HG03280 (cell line): Measurements from ENCODE around the gene TTYH1.

Source experiments
- ATAC-seq: cut with Tn5 transposase; IDR thresholded peaks from one replicate; pipeline ENCODE4 v1.9.1; 2021; ENCODE audit warnings: mild to moderate bottlenecking, moderate library complexity; ENCODE audit not compliant: unreplicated experiment

Gene TTYH1

GRCh38 chr19:54473892-54474372, 58.7 kb downstream of the TTYH1 start:
- ATAC-seq: no peak

GRCh38 chr19:54475706-54476105, 60.4 kb downstream of the TTYH1 start:
- no peak for ATAC-seq

DNA sequence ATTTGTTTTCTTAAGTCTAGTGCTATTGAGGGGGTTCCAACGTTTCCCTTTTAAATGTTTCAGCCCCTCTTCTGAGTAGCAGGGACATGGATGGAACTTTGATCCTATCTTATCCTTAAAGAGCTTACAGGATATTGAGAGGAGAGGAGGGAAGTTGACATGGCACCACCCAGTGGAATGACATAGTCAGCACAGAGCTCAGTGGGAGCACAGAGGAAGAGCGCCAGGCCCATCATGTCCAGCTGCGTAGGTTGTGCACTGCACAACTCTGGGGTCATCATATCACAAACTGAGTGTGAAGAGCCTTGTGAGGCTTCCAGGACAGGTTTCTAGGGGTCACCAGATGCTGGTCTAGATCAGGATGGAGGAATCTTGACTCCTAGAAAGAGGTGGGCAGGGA, 62.4 kb downstream of the TTYH1 start:
- ATAC-seq: no peak

DNA sequence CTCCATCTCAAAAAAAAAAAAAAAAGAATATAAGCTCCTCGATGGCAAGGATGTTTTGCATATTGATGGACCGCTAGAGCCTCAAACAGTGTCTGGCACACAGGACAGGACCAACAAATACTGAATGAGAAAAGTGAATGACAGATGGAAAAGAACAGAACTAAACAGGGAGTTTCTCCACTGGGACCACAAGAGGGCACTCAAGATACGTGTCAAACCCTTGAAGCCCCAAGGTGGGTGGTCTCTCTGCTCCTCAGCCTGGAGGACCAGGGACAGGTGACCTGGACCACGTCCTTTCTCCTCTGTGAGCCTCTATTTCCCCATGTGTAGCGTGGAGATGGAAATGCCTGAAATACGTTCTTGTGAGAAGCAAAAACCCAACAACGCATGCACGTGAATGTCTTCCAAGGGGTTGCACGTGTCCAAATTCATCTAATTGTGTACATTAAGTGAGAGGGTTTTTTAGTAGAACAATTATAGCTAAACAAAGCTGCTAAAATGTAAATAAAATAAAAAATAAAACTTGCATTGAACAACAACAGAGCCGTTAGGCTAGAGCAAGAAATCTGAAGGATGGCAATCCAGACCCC, 63.5 kb downstream of the TTYH1 start:
- no peak for ATAC-seq

- no peak for ATAC-seq
Observed at GRCh38 chr19:54480051-54480450, 64.8 kb downstream of the TTYH1 start.

DNA sequence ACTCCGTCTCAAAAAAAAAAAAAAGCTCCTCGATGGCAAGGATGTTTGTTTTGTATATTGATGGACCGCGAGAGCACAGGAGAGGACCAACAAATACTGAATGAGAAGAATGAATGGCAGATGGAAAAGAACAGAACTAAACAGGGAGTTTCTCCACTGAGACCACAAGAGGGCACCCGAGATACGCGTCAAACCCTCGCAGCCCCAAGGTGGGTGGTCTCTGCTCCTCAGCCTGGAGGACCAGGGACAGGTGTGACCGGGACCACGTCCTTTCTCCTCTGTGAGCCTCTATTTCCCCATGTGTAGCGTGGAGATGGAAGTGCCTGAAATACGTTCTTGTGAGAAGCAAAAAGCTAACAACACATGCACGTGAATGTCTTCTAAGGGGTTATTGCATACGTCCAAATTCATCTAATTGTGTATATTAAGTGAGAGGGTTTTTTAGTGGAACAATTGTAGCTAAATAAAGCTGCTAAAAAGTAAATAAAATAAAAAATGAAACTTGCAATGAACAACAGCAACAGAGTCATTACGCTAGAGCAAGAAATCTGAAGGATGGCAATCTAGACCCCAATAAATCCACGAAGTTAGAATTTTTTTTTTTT, 66.2 kb downstream of the TTYH1 start:
- no peak for ATAC-seq

- ATAC-seq: no peak
Observed at GRCh38 chr19:54482889-54483288, 67.6 kb downstream of the TTYH1 start.

GRCh38 chr19:54484451-54484850, 69.2 kb downstream of the TTYH1 start:
- no peak for ATAC-seq

GRCh38 chr19:54485851-54486250, 70.6 kb downstream of the TTYH1 start:
- ATAC-seq: no peak
